ENCODE measurements around the gene MORN1.
"Not testable (repeated sequence)": the region's sequence is repeated elsewhere in the genome, so short reads cannot be mapped to it uniquely, and the experiment has no call there.

The MORN1 gene

DNA sequence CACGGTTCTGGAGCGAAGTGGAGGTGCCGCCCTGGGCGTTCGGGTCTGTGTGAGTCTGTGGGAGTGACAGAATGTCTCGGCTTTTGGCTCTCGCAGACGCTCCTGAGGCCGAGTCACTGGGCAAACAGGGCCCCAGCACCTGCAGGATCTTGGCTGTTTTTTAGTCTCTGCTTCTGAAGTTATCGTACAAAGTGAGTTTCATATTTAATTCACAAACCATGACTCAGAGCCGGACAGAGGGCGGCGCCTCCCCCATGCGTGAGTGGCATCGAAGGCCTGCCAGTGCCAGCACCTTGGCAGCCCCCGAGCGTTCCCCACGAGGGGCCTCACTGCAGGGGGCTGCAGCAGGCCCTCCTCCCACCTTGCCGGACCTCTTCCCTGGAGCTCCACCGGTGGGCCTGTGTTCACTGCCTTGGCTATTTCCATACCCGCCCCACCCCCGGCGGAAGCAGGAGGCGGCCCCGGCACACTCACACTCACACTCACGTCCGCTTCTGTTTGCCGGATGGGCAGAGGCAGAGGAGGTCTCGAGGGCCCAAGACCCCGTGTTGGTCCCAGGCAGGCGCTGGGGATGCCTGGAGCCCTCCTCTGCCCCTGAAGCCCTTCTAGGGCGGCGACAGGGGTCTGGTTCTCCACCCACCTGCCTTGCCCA lies 56.3 kb downstream of the MORN1 start:
- H4K20me1 ChIP-seq (ENCODE audit: insufficient read depth, low read length), result no peaks in the 10 kb centered on the region
- no peak overlapping the region for H2AFZ ChIP-seq (ENCODE audit: low read depth, low read length)
- H3K9ac ChIP-seq (ENCODE audit: low read length), result no peak overlapping the region
- no peak overlapping the region for H3K4me2 ChIP-seq (ENCODE audit: low read length)
- no peak for TF ChIP-seq CTCF (IDR thresholded peaks at IDR 0.05; ENCODE audit: low read depth, low read length)
- no peak for TF ChIP-seq EZH2phosphoT487 (IDR thresholded peaks at IDR 0.05; ENCODE audit: low read depth)
- H3K4me1 ChIP-seq (ENCODE audit: low read length), result no peaks in the 10 kb centered on the region
- no peaks in the 10 kb centered on the region for H3K27me3 ChIP-seq (ENCODE audit: low read depth, low read length)
- H3K4me3 ChIP-seq (ENCODE audit: low read length), result no peak overlapping the region
- no peaks in the 10 kb centered on the region for H3K9me3 ChIP-seq (ENCODE audit: insufficient read depth, low read length)
- H3K79me2 ChIP-seq (ENCODE audit: low read length), result no peaks in the 10 kb centered on the region
- H3K27ac ChIP-seq (ENCODE audit: low read length), result no peak overlapping the region
- H3K36me3 ChIP-seq (replicated peaks; ENCODE audit: low read depth, low read length), result no peaks in the 10 kb centered on the region

GRCh38 chr1:2334366-2334765 lies 57.0 kb downstream of the MORN1 start:
- Histone ChIP-seq H3K27me3 (ENCODE audit: low read depth, low read length) (no peaks in the 10 kb centered on the region), H3K79me2 (ENCODE audit: low read length) (no peaks in the 10 kb centered on the region), H3K36me3 (replicated peaks; ENCODE audit: low read depth, low read length) (no peaks in the 10 kb centered on the region), H3K4me2 (ENCODE audit: low read length) (no peak overlapping the region), H4K20me1 (ENCODE audit: insufficient read depth, low read length) (no peaks in the 10 kb centered on the region), H2AFZ (ENCODE audit: low read depth, low read length) (no peak overlapping the region), H3K27ac (ENCODE audit: low read length) (no peak overlapping the region), H3K9me3 (ENCODE audit: insufficient read depth, low read length) (no peaks in the 10 kb centered on the region), H3K4me3 (ENCODE audit: low read length) (no peak overlapping the region), H3K9ac (ENCODE audit: low read length) (no peak overlapping the region), H3K4me1 (ENCODE audit: low read length) (no peaks in the 10 kb centered on the region)
- TF ChIP-seq CTCF (IDR thresholded peaks at IDR 0.05; ENCODE audit: low read depth, low read length), result no peak
- TF ChIP-seq EZH2phosphoT487 (IDR thresholded peaks at IDR 0.05; ENCODE audit: low read depth), result no peak

DNA sequence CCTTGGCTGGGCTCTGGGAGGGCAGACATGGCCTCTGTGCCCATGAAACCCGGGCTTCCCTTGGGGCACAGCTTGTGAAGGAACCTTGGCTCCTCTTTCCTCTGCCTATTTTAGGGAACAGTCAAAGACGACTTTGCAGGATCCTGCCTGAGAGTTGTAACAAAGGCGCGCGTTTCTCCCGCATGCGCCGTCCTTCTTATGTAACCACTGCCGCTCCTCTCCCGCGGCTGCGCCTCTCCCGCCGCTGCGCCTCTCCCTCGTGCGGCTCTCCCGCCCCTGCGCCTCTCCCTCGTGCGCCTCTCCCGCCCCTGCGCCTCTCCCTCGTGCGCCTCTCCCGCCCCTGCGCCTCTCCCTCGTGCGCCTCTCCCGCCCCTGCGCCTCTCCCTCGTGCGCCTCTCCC lies 59.8 kb downstream of the MORN1 start:
- H2AFZ ChIP-seq (ENCODE audit: low read depth, low read length); H3K9ac ChIP-seq (ENCODE audit: low read length); H3K4me3 ChIP-seq (ENCODE audit: low read length); H3K79me2 ChIP-seq (ENCODE audit: low read length); H4K20me1 ChIP-seq (ENCODE audit: insufficient read depth, low read length); H3K9me3 ChIP-seq (ENCODE audit: insufficient read depth, low read length); H3K4me1 ChIP-seq (ENCODE audit: low read length); H3K27me3 ChIP-seq (ENCODE audit: low read depth, low read length); H3K36me3 ChIP-seq (replicated peaks; ENCODE audit: low read depth, low read length); H3K4me2 ChIP-seq (ENCODE audit: low read length); H3K27ac ChIP-seq (ENCODE audit: low read length): not testable (repeated sequence)

- Histone ChIP-seq H2AFZ (ENCODE audit: low read depth, low read length) (no peak overlapping the region), H3K27me3 (ENCODE audit: low read depth, low read length) (no peaks in the 10 kb centered on the region), H3K4me3 (ENCODE audit: low read length) (no peak overlapping the region), H3K36me3 (replicated peaks; ENCODE audit: low read depth, low read length) (no peaks in the 10 kb centered on the region), H3K27ac (ENCODE audit: low read length) (no peak overlapping the region), H3K4me1 (ENCODE audit: low read length) (no peaks in the 10 kb centered on the region), H3K9me3 (ENCODE audit: insufficient read depth, low read length) (no peaks in the 10 kb centered on the region), H3K9ac (ENCODE audit: low read length) (no peak overlapping the region), H4K20me1 (ENCODE audit: insufficient read depth, low read length) (no peaks in the 10 kb centered on the region), H3K79me2 (ENCODE audit: low read length) (no peaks in the 10 kb centered on the region), H3K4me2 (ENCODE audit: low read length) (no peak overlapping the region)
- no peak for TF ChIP-seq EZH2phosphoT487 (IDR thresholded peaks at IDR 0.05; ENCODE audit: low read depth)
- no peak for TF ChIP-seq CTCF (IDR thresholded peaks at IDR 0.05; ENCODE audit: low read depth, low read length)
Observed at GRCh38 chr1:2331200-2331544, 60.2 kb downstream of the MORN1 start.

All from OCI-LY3 (cell line).